ENCODE results near the gene EPS15. TPM values are rescaled to one million over a fixed set of nuclear protein-coding genes. Genes with fewer than 3 reads are reported as not detected.
A peak's percentile ranks its signal among the peaks of the same experiment; 100 is the strongest.

The EPS15 gene
- total and polyA plus RNA-seq, 4 donors = 8.8 to 52.1 (median 19.1) TPM

DNA sequence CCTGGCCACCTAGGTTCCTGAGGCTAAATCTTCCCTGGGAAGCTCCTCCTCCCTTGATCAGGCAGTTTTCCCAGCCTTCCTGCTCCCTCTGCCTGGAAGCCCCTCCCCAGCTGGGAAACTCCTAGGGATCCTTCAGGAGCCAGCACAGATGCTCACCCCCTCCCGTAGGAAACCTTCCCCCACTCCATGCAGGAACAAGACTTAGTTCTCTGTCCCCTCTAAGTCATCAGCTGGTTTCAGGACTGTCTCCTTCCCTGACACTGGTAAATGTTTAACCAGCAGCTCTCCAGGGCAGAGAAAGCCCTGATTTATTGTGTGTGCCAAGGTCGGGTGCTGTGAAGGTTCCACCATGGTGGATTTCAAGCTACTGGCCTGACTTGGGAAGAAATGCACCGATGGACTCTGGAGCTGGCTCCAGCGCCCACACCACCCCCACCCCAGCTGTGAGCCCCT lies 213.7 kb downstream of the EPS15 start:
- Histone ChIP-seq H3K9ac (ENCODE audit: low read depth in 1 of 2, low read length in 2 of 2) (no peak overlapping the region), H3K36me3 (ENCODE audit: control insufficient read depth in 4 of 4, insufficient read depth in 3 of 4, low read depth in 1 of 4, low read length in 3 of 4) (no peaks in the 10 kb centered on the region)

GRCh38 chr1:51304360-51304759 lies 214.7 kb downstream of the EPS15 start:
- H3K27ac ChIP-seq (ENCODE audit: low read depth in 1 of 2, low read length in 2 of 2) = no peak overlapping the region
- no peak overlapping the region for H3K9ac ChIP-seq (ENCODE audit: low read depth in 1 of 2, low read length in 2 of 2)
- no peak overlapping the region for H3K4me3 ChIP-seq (ENCODE audit: low read depth in 1 of 3, low read length in 3 of 3)
- peaks cover 7 to 12% (median 10%) of the 10 kb centered on the region in 4 donors for H3K4me1 ChIP-seq (ENCODE audit: control insufficient read depth in 4 of 4, insufficient read depth in 4 of 4, low read length in 3 of 4)
- WGBS = 72% methylated on average over 1 of the region's 1 CpG
- TF ChIP-seq SP1 (IDR thresholded peaks at IDR 0.05) (no peak), FOXA1 (IDR thresholded peaks at IDR 0.05) (no peak), HNF4G (IDR thresholded peaks at IDR 0.05) (no peak), HNF4A (conservative IDR thresholded peaks at IDR 0.05) (no peak), ATF3 (IDR thresholded peaks at IDR 0.05) (no peak), RAD21 (IDR thresholded peaks at IDR 0.05) (no peak)
- TF ChIP-seq, protein P1, sequence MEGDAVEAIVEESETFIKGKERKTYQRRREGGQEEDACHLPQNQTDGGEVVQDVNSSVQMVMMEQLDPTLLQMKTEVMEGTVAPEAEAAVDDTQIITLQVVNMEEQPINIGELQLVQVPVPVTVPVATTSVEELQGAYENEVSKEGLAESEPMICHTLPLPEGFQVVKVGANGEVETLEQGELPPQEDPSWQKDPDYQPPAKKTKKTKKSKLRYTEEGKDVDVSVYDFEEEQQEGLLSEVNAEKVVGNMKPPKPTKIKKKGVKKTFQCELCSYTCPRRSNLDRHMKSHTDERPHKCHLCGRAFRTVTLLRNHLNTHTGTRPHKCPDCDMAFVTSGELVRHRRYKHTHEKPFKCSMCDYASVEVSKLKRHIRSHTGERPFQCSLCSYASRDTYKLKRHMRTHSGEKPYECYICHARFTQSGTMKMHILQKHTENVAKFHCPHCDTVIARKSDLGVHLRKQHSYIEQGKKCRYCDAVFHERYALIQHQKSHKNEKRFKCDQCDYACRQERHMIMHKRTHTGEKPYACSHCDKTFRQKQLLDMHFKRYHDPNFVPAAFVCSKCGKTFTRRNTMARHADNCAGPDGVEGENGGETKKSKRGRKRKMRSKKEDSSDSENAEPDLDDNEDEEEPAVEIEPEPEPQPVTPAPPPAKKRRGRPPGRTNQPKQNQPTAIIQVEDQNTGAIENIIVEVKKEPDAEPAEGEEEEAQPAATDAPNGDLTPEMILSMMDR (IDR thresholded peaks at IDR 0.05; ENCODE audit: low read depth, low read length, missing input control) = no peak
- TF ChIP-seq, protein P2, sequence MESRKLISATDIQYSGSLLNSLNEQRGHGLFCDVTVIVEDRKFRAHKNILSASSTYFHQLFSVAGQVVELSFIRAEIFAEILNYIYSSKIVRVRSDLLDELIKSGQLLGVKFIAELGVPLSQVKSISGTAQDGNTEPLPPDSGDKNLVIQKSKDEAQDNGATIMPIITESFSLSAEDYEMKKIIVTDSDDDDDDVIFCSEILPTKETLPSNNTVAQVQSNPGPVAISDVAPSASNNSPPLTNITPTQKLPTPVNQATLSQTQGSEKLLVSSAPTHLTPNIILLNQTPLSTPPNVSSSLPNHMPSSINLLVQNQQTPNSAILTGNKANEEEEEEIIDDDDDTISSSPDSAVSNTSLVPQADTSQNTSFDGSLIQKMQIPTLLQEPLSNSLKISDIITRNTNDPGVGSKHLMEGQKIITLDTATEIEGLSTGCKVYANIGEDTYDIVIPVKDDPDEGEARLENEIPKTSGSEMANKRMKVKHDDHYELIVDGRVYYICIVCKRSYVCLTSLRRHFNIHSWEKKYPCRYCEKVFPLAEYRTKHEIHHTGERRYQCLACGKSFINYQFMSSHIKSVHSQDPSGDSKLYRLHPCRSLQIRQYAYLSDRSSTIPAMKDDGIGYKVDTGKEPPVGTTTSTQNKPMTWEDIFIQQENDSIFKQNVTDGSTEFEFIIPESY (IDR thresholded peaks at IDR 0.05) = no peak
- no peaks in the 10 kb centered on the region for H3K9me3 ChIP-seq (ENCODE audit: control insufficient read depth in 4 of 4, low read length in 3 of 4)
- no peaks in the 10 kb centered on the region for H3K36me3 ChIP-seq (ENCODE audit: control insufficient read depth in 4 of 4, insufficient read depth in 3 of 4, low read depth in 1 of 4, low read length in 3 of 4)
- no peak for DNase-seq (ENCODE audit: low spot score)
- no peaks in the 10 kb centered on the region for H3K27me3 ChIP-seq (ENCODE audit: control insufficient read depth in 4 of 4, insufficient read depth in 4 of 4, low read length in 3 of 4)

More for the DNA sequence above, 213.7 kb downstream of the EPS15 start:
- Histone ChIP-seq H3K27me3 (ENCODE audit: control insufficient read depth in 4 of 4, insufficient read depth in 4 of 4, low read length in 3 of 4) (no peaks in the 10 kb centered on the region), H3K4me3 (ENCODE audit: low read depth in 1 of 3, low read length in 3 of 3) (no peak overlapping the region), H3K27ac (ENCODE audit: low read depth in 1 of 2, low read length in 2 of 2) (no peak overlapping the region), H3K9me3 (ENCODE audit: control insufficient read depth in 4 of 4, low read length in 3 of 4) (no peaks in the 10 kb centered on the region), H3K4me1 (ENCODE audit: control insufficient read depth in 4 of 4, insufficient read depth in 4 of 4, low read length in 3 of 4) (peaks cover 7 to 12% (median 10%) of the 10 kb centered on the region in 4 donors)
- no peak for DNase-seq (ENCODE audit: low spot score)
- 51% methylated on average over 4 of the region's 4 CpGs for WGBS
- TF ChIP-seq RAD21 (IDR thresholded peaks at IDR 0.05) (no peak), JUND (IDR thresholded peaks at IDR 0.05) (no peak), YY1 (IDR thresholded peaks at IDR 0.05) (peak; percentile 42), HNF4A (conservative IDR thresholded peaks at IDR 0.05) (peak in 1 of 2 donors; percentile 20), NR2F2 (IDR thresholded peaks at IDR 0.05) (no peak), SP1 (IDR thresholded peaks at IDR 0.05) (no peak), HNF4G (IDR thresholded peaks at IDR 0.05) (no peak), EGR1 (IDR thresholded peaks at IDR 0.05; ENCODE audit: low read depth in 2 of 2) (no peak), FOXA2 (IDR thresholded peaks at IDR 0.05) (no peak), FOXA1 (IDR thresholded peaks at IDR 0.05) (no peak)
- TF ChIP-seq, protein P3, sequence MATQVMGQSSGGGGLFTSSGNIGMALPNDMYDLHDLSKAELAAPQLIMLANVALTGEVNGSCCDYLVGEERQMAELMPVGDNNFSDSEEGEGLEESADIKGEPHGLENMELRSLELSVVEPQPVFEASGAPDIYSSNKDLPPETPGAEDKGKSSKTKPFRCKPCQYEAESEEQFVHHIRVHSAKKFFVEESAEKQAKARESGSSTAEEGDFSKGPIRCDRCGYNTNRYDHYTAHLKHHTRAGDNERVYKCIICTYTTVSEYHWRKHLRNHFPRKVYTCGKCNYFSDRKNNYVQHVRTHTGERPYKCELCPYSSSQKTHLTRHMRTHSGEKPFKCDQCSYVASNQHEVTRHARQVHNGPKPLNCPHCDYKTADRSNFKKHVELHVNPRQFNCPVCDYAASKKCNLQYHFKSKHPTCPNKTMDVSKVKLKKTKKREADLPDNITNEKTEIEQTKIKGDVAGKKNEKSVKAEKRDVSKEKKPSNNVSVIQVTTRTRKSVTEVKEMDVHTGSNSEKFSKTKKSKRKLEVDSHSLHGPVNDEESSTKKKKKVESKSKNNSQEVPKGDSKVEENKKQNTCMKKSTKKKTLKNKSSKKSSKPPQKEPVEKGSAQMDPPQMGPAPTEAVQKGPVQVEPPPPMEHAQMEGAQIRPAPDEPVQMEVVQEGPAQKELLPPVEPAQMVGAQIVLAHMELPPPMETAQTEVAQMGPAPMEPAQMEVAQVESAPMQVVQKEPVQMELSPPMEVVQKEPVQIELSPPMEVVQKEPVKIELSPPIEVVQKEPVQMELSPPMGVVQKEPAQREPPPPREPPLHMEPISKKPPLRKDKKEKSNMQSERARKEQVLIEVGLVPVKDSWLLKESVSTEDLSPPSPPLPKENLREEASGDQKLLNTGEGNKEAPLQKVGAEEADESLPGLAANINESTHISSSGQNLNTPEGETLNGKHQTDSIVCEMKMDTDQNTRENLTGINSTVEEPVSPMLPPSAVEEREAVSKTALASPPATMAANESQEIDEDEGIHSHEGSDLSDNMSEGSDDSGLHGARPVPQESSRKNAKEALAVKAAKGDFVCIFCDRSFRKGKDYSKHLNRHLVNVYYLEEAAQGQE (IDR thresholded peaks at IDR 0.05) = no peak

Small RNAs within 50 kb of the gene (small RNA-seq; reads per million reads assigned to genes)
- gene RNU6-1281P = not detected
- gene RNU6-877P = not detected

Other genes starting within 250 kb of the EPS15 start
- gene TTC39A, start 188.7 kb downstream of the EPS15 start, total RNA-seq = 1 to 10 TPM; 1.3 to 1.6 TPM
- gene TTC39A, start 188.7 kb downstream of the EPS15 start, polyA plus RNA-seq = 1 to 10 TPM in 1 of 2 donors, under 1 TPM in 1; 0.32 to 1.9 TPM
- gene OSBPL9, start 97.8 kb upstream of the EPS15 start, total RNA-seq = 100 to 1,000 TPM in 1 of 2 donors, 10 to 100 TPM in 1; 62.5 to 129 TPM
- 10 to 100 TPM; 52.1 to 58.3 TPM for gene OSBPL9, start 97.8 kb upstream of the EPS15 start, polyA plus RNA-seq

Measured in liver (tissue), 10 donors.